Smooth muscle cell of the brain vasculature (primary cell): ENCODE measurements around the gene ARSG.
"Not testable (repeated sequence)": the region's sequence is repeated elsewhere in the genome, so short reads cannot be mapped to it uniquely, and the experiment has no call there.

Experiments used
- DNase-seq: peaks from one replicate; pipeline ENCODE4 v3.0.0-alpha.2; 2012; ENCODE audit warnings: low read depth, low spot score

ARSG gene

DNA sequence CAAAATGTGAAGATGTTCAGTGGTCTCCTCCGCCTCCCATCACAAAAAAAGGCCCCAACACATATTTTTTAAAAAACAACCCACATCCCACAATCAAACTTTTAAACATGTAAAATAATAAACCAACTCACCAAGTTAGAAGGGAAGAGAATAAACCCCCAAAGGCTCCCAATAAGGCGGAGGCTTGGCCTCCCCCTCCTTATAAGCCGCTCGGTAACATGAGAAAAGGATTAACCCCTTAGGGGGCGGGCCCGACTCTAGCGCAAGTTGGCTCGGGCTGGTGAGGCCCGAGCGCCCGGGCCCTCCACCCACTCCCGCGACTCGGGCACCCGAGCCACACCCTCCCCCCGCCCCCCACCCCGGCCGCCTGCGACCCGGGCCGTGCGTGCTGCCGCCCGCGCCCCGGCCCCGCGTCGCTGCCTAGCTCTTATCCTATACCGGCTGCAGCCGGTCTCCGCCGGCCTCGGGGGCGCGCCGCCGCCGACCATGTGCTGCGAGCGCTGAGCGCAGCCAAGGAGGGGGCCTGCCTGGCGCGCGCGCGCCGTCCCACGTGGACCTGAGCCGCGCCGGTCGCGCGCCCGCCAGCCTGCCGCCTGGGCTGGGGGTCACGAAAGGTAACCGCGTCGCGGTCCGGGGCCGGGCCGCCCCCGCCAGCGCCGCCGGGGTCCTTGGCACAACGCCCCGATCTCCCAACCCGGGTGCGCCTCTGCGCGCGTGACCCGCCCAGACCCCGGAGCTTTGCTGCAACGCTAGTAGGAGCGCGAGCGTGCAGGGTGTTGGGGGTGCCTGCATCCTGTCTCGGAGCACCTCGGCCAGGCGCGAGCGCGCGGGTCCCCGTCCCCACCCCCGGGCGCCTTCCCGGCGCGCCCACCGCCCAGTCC, at the start of gene ARSG, which contains the start of gene SLC16A6:
Gene ARSG, plus strand, starts transcription at position 541 of the 881 bp plus-strand sequence. CDS start 15,999 bp downstream, outside the sequence.
Gene SLC16A6, minus strand, starts transcription at position 173 of the 881 bp plus-strand sequence. CDS start 12,807 bp downstream, outside the sequence.
- peak; percentile 31 for DNase-seq

DNA sequence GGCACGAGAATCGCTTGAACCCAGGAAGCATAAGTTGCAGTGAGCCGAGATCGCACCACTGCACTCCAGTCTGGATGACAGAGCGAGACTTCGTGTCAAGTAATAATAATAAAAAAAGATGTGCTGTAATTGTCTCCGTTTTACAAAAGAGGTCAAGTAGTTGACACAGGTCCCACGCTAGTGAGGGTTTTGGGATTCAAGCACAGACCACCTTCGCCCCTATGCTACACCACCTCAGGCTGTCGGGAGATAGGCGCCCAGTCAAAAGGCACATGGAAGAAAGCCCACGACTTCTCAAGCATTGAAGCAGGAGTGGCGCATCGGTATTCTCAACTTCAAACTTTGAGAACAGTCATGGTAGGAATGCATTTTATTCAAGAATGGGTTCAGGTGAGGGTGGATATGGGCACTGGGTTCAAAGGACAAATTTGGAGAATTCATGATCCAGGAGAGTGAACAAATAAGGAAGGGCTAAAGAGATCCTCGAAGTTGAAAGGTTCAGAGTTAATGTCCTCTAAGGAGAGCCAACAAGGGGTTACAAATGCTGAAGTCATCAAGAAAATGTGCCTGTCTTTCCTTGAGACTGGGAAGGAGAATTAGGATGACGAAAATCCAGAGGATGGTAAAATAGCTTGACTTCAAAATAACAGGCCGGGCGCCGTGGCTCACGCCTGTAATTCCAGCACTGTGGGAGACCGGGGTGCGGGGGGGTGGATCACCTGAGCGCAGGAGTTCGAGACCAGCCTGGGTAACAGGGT, 44.8 kb upstream of the ARSG start:
- DNase-seq: no peak

DNA sequence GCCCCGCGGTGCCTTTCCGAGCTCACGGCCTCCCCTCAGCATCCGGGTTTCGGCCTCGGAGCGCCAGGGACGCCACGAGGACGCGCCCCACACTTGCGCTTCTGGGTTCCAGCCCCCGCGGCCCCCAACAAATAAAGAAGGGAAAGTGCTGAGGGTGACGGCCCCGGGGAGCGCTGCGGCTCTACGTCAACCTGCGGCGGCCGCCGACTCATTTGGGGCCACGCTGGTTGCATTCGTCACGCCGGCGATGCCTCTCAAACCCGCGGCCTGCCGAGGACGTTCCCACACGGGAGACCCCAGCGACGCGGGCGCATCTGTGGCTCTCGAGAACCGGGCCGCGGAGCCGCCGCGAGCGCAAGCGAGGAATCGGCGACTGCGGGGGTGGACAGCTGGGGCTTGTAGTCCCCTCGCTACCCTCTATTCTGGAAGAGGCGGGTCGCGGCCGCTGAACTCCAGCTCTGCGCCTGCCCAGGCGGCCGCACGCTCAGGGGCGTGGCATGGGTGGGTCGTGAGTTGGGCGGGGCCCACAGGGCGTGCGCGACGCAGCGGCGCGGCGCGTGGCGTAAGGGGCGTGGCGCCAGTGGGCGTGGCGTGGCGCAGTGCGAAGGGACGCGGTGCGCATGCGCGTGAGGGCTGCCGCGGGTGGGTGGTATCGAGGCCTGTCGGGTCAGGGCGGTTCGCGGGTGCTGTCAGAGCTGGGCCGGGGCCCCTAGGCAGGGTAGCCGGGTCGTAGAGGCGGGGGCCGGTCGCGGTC, 43.7 kb upstream of the ARSG start, which contains the start of gene AMZ2:
Gene AMZ2, plus strand, starts transcription at position 599 of the 754 bp plus-strand sequence. CDS start 2,145 bp downstream, outside the sequence.
- DNase-seq: peak; percentile 83

DNA sequence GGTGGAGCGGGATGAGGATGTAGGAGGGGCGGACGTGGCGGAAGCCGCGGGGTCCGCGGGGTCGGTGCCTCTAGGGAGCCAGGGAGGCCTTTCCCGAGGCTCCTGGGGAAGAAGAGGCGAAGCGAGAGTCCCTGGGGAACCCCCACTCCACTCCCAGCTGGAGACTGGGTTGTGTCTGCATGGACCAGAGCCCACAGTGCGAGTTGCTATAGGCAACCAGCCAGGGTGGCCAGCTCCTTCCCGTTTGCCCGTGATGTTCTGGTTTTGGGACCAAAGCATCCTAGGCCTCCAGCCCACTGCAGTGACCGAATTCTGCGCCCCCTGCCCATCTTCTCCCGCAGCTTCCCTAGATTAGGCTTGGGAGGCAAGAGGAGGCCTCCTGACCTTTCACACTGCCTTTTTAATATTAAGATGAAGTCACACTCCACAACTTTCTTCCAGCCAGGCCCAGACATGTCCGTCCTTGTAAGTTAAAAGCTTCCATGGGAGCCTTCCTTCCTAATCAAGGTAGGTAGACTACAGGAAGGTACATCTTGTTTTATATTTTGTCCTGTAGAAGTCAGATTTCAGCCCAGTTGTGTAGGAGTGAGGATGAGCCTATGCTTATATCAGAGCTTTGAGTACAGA, 43.0 kb upstream of the ARSG start:
- DNase-seq: peak; percentile 15

DNA sequence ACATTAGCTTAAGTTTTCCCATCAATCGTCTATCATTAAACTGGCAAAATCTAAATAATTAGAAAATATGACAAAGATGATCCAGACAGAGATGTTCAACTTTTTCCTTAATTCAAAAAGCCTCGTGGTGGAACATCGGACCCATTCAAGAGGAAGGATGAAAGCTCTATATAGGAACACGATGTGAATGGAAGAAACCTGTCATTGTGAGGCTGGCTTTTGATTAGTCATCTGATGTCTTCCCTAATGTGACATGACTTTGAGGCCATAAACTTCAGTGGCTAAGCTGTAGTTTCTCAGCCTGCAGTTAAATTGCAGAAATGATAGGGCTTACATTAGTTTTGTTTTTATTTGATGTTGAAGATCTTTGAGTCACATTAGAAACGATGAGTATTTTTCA, 42.4 kb upstream of the ARSG start:
- DNase-seq: no peak

DNA sequence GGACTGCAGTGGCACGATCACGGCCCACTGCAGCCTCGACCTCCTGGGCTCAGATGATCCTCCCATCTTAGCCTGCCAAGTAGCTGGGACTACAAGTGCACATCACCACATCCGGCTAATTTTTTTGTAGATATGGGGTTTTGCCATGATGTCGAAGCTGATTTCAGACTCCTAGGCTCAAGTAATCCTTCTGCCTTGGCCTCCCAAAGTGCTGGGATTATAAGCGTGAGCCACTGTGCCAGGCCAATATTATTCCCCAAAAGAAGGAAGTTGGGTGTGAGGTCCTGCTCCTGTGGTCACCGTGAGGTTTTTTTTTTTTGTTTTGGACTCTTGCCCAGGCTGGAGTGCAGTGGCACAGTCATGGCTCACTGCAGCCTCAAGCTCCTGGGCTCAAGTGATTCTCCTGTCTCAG, 41.9 kb upstream of the ARSG start:
- DNase-seq: no peak

DNA sequence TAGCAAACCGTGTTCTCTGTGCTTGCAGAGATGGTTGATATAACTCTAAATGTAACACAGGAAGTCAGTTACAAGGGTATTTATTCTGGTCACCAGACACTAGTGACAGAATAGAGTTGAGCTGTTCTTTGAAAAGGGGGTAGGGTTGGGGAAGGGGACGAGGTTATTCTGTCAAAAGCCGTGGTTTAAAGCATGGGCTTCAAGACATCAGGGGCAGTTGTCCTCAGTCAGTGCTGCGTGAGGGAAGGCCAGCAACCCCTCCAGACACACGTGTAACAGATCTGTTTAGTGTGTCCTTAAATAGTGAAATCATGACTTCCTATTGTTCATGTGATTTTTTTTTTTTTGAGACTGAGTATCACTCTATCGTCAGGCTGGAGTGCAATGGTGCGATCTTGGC, 37.9 kb upstream of the ARSG start:
- DNase-seq: not testable (repeated sequence)

DNA sequence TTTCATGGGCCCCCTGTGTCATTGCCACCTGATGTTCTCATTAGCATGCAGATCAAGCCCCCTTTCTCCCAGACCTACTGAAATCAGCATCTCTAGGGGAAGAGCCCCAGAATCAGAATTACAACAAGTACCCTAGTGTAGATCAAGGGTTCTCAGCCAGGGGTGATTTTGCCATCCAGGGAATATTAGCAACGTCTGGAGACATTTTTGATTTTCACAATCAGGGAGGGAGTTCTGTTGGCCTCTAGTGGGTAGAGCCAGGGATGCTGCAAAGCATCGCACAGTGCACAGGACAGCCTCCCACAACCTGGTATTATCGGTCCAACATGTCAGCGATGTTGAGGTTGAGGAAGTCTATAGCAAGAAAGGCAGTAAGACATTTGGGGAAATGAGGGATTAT, 36.1 kb upstream of the ARSG start:
- no peak for DNase-seq

DNA sequence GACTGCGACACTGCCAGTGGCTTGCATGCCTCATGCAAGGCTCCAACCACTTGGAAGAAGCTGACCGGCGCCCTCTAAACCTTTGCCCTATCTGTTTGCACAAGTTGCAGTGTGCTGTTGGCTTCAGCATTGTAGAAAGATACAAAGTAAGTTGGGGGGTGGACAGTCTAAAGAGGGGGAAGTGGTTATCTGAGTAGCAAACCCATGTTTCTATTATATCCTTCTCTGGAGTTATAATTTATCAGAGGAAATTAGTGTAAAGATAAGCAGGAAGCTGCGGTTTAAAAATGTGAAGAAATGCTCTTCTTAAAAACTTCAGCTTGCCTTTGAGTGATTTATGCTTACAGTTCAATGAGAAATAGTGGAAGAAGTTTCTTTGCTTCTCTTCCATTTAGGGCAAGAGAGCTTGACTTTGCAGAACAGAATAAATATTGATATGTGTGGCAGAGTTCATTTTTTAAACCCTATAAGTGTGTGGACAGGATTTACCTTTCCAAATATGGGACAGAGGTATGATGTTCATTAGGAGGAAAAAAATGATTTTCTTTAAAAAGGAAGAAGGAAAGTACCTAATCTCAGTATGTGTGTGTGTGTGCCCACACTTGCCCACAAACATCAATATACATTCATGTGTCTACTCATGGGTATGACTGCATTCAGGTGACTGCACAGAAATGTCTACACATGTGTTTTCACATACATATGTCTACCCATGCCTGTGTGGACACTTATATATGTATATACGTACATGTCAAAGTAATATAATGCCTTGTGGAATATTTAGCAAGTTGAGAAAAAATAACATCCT, 35.4 kb upstream of the ARSG start:
- DNase-seq: no peak

DNA sequence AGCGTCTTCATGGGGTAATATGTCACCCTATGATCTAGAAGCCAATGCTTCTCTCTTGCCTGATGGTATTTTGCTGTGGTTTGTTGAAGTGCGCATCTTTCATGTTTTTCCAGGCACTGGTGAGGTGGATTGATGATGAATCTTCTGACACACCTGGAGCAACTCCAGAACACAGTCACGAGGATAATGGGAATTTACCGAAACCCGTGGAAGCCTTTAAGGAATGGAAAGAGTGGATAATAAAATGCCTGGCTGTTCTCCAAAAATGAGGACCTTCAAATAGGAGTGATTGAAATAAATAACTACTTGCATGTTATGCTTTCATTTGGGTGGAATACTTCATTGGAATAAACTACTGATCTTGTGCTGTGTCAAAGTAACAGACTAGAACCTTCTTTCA, 34.6 kb upstream of the ARSG start:
- DNase-seq: not testable (repeated sequence)

DNA sequence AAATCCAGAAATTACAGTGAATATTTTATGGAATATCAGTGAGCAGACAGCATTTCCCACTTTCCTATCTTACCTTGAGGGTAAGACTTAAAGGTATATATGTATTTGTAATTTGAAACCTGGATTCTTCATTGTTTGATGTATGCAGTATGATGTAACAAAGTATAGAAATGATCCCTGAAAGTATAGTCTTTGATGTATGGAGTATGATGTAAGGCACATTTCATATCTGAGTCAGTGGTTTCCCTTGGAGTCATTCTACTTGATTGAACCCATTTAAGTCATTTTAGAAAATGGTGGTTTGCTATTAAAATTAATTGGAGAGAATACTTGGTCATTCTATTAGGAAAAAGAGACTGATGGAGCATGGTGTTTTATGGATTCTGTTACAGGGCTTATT, 33.4 kb upstream of the ARSG start:
- DNase-seq: no peak

DNA sequence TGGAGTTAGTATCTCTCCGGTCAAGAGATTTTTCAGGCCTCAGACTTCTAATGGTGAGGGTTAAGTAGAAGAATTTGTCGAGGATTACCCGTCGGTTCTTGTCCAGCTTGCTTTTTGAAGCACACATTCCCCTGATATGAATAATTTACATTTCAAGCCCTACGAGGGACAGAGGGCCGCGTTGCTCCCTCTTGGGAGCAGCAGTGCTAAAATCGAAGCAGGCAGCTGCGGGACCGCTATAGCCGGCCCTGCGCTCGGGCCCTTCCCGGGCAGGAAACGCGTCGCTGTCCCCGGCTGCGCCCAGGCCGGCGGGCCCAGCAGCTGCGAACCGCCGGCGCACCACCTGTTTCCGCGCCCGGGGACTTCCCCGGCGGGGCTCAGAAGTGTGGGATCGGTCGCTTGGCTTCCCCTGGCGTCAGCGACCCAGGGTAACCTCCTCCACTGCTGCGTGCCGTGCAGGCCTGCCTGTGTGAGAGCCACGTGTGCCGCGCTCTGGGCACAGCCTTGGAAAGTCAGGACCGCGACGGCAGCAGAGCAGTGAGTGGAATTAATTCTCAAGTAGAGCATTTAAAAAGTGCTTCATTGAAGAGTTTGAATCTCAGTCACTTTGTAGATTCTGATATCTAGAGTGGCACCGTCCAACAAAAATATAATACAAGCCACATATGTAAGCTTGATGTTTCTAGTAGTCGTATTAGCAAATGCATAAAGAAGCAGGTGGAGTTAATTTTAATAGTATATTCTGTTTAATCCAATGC, 32.2 kb upstream of the ARSG start:
- not testable (repeated sequence) for DNase-seq

DNA sequence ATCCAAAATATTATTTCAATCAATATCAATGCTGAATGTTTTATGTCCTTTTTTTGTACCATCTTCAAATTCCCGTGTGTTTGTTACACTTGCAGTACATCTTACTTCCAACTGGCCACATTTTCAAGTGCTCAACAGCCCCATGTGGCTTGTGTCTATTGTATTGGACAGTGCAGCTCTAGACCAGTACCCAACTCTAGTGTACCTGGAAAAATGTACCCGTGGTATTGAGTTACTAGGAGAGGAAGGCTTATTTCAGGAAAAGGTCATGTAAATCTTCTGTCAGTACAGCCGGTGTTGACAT, 31.7 kb upstream of the ARSG start:
- not testable (repeated sequence) for DNase-seq

DNA sequence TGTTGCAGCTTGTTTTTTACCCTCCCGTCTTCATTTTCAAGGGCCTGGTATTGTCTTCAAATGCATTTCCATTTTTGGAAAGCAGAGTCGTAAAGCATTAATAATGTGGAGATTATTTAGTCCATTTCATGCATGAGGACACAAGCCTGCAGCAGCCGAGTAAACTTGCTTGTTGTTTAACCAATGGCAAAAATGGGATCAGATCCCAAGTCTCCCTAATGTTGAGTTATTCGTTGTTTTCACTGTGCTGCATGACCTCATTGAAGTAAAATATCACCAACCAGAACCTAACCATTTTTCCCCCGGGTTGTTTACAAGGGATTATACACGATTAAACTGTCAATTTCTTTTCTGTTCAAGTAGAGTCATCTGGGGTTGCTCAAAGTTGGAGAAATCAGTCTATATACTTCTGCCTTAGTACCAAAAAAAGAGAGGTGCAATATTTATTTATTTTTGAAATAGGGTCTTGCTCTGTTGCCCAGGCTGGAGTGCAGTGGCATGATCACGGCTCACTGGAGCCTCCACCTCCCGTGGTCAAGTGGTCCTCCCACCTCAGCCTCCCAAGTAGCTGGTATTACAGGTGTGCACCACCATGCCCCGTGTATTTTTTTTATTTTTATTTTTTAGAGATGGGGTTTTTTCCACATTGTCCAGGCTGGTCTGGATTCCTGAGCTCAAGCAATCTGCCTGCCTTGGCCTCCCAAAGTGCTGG, 31.1 kb upstream of the ARSG start:
- no peak for DNase-seq

DNA sequence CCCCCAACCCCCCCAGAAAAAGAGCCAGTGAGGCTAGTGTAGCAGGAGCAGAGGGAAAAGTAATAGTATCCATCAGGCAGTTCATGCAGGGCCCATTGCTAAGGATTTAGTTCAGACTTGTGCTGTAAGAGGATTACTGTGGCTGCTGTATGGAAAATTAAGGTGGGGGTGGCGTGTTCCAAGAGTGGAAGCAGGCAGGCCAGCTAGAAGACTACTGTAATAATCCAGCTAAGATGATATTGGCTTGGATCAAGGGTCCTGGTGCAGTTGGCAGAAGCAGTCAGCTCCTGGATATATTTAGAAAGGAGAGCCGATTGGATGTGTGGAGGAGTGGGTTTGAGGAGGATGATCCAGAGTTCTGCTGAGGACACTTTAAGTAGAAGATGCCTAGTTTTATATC, 28.8 kb upstream of the ARSG start:
- not testable (repeated sequence) for DNase-seq

DNA sequence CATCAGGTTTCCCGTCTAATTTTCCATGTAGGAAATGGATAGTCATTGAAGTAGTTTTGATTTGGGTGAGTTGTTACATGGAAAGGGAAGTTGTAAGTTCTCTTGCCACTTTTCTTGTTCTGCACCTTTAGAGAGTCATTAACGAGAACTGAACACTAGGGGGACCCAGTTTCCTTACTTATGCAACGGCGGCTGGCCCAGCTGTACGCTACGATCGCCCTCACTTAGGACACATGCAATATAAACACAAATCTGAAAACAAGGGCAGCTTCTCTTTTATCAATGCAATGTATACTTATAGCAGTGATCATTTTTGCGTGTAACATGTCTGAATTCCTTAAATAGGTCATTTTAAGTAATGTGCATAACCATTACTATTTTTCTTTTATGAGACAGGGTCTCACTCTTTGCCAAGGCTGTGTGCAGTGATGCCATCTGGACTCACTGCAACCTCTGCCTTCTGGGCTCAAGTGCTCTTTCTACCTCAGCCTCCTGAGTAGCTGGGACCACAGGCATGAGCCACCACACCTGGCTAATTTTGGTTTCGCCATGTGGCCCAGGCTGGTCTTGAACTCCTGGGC, 28.1 kb upstream of the ARSG start:
- DNase-seq: peak; percentile 28

DNA sequence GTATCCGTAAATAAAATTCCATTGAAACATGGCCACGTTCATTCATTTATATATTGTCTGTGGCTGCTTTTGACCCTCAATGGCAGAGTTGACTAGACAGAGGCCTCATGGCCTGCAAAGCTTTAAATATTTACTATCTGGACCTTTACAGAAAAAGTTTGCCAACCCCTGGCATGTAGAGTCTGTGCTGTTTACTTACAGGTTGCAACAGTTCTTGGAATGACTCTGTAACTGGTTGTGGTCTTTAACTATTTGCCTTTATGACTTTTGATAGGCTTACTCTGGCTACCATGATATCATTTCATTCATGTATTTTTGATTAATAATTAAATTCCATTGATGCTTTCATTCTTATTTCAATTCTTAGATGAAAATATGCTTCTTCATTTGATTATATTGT, 25.5 kb upstream of the ARSG start:
- DNase-seq: not testable (repeated sequence)

DNA sequence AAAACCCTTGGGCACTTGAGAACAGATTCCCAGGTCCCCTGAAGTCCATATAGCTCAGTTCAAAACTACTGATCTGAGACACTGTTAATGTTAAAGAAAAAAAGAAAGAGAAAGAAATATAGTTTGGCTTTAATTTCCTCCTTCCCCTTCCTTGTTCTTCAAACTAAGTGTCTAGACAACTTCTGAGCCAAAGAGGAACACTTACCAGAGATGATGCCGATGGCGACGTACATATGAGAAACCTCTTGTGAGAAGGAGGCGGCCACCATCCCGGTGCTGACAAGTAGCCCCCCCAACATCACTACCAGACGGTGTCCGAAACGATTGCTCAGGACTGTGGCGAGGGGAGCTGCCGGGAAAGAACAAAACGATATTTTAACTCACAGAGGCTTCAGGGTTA, 17.6 kb upstream of the ARSG start:
- DNase-seq: no peak

DNA sequence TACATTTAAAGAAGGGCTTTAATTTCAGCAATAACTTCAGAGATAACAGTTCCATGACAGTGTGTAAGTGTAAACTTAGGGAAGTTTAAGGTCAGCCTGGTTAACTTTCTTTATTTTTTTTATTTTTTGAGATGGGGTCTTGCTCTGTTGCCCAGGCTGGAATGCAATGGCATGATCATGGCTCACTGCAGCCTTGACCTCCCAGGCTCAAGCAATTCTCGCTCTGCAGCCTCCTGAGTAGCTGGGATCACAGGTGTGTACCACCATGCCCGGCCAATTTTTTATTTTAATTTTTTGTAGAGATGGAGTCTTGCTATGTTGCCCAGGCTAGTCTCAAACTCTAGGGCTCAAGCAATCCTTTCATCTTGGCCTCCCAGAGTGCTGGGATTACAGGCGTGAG, 15.0 kb upstream of the ARSG start:
- not testable (repeated sequence) for DNase-seq
